GM23248 (cell line): ENCODE results near the gene CFAP210.

ENCODE experiments used
- EZH2 ChIP-seq: fragments of 200-600 bp; sonication (generic); IDR thresholded peaks from 2 replicates; pipeline ENCODE4 v1.6.1; 2018; ENCODE audit warnings: antibody characterized with exemption, mild to moderate bottlenecking; ENCODE audit not compliant: insufficient read depth, poor library complexity, severe bottlenecking
- EZH2phosphoT487 ChIP-seq: fragments of 200-600 bp; sonication (generic); IDR thresholded peaks from 2 replicates; pipeline ENCODE4 v1.6.1; 2018; ENCODE audit warnings: antibody characterized with exemption, moderate library complexity, mild to moderate bottlenecking, low read depth; ENCODE audit not compliant: insufficient read depth

DNA sequence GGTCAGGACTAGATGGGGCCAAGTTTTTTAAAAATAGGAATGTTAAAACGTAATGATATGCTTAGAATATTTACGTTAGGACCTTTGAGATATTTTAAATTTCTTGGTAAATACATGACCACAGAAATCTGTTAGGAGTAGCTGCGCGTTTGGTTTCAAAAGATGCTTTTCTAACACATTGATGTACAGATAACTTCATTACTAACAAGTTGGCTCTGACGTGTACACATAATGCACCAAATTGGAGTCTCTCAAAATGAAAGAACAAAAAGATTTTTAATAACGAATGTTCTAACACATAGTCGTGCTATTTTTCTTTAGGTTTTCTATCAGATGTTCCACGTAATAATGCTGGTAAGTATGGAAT lies 672 bp upstream of the CFAP210 start:
- no peak for TF ChIP-seq EZH2phosphoT487
- TF ChIP-seq EZH2: no peak
